K562 (cell line): Measurements from ENCODE around the gene PHF14. TPM values are rescaled to one million over a fixed set of nuclear protein-coding genes. Genes with fewer than 3 reads are reported as not detected.

ENCODE experiments used
- CEBPG ChIP-seq, 3 experiments: fragments of 200-800 bp in 1 of 3; sonication (Bioruptor generic) in 1 of 3; sonication (generic) in 1 of 3; formaldehyde crosslinking in 1 of 3; IDR thresholded peaks in 2 of 3; conservative IDR thresholded peaks in 1 of 3; 2 replicates each; pipeline versions ENCODE4 v1.6.1 to v1.8.0; 2016 to 2022; ENCODE audit warnings: missing compliant biosample characterization in 2 of 3, missing genetic modification characterization in 2 of 3, mild to moderate bottlenecking in 1 of 3, missing genetic modification reagents in 1 of 3
- E2F6 ChIP-seq, 2 experiments: IDR thresholded peaks; 2 replicates each; pipeline ENCODE4 v1.6.1; 2011; ENCODE audit warnings: borderline replicate concordance in 1 of 2, control low read depth in 1 of 2, low read depth in 1 of 2, low read length in 1 of 2, mild to moderate bottlenecking in 1 of 2, mixed read lengths in 1 of 2, moderate library complexity in 1 of 2; ENCODE audit not compliant: insufficient read depth in 1 of 2, insufficient read length in 1 of 2, poor library complexity in 1 of 2, severe bottlenecking in 1 of 2; ENCODE audit errors: extremely low read depth in 1 of 2
- ETV5 ChIP-seq: sonication (generic); formaldehyde crosslinking; IDR thresholded peaks from 2 replicates; pipeline ENCODE4 v1.4.0; 2020; ENCODE audit warnings: low read depth, mild to moderate bottlenecking, missing genetic modification reagents
- MLX ChIP-seq, 2 experiments: fragments of 450-650 bp in 1 of 2; sonication (generic) in 1 of 2; formaldehyde crosslinking; conservative IDR thresholded peaks; 2 replicates each; pipeline versions ENCODE4 v1.4.0 to v1.8.1; 2020 to 2022; ENCODE audit warnings: mild to moderate bottlenecking in 1 of 2, missing genetic modification reagents in 1 of 2
- MYC ChIP-seq, 2 experiments: fragments of 250-450 bp in 1 of 2; sonication (Bioruptor Pico) in 1 of 2; IDR thresholded peaks; 2 replicates each; pipeline versions ENCODE4 v1.5.1 to v1.6.1; 2012 to 2021; ENCODE audit warnings: low read depth in 2 of 2, borderline replicate concordance in 1 of 2, improper control_type of control experiment in 1 of 2, low read length in 1 of 2, mild to moderate bottlenecking in 1 of 2, moderate library complexity in 1 of 2
- NBN ChIP-seq: fragments of 450-650 bp; IDR thresholded peaks from 2 replicates; pipeline ENCODE4 v1.6.1; 2016; ENCODE audit warnings: low read depth, mild to moderate bottlenecking
- NR0B1 ChIP-seq: fragments of 450-650 bp; IDR thresholded peaks from one replicate; pipeline ENCODE4 v1.6.1; 2018; ENCODE audit warnings: mild to moderate bottlenecking, moderate library complexity; ENCODE audit not compliant: partially characterized antibody
- RREB1 ChIP-seq: fragments of 250-450 bp; sonication (Bioruptor Pico); IDR thresholded peaks from 2 replicates; pipeline ENCODE4 v1.4.0; 2020
- SFPQ ChIP-seq: fragments of 200-400 bp; formaldehyde crosslinking; IDR thresholded peaks from 2 replicates; pipeline ENCODE4 v1.6.1; 2017; ENCODE audit warnings: mild to moderate bottlenecking, low read depth, low read length, moderate library complexity
- TCFL5 ChIP-seq: fragments of 250-450 bp; sonication (Bioruptor Pico); conservative IDR thresholded peaks from 2 replicates; pipeline ENCODE4 v1.6.1; 2021; ENCODE audit warnings: mild to moderate bottlenecking, moderate library complexity, matching md5 sums
- ZNF583 ChIP-seq: fragments of 250-450 bp; sonication (Bioruptor Pico); IDR thresholded peaks from 2 replicates; pipeline ENCODE4 v1.4.0; 2020
- polyA plus RNA-seq, 8 experiments: library from polyadenylated mRNA; depleted of rRNA in 4 of 8; stranded (reverse) in 5 of 8; unstranded in 3 of 8; fragments of >200 nt; fragmentation: Nextera tagmentation in 2 of 8; fragmentation: Illumina TruSeq in 1 of 8; extraction: Ambion mirVana in 2 of 8; extraction: Trizol in 1 of 8; gene quantifications; 2 replicates each; pipeline versions ENCODE4 v1.2.1 to v1.2.3, GENCODE V29; 2011 to 2014; ENCODE audit warnings: inconsistent platforms in 1 of 8, missing spikeins in 1 of 8
- total RNA-seq, 7 experiments: library from RNA; depleted of rRNA in 6 of 7; stranded (reverse); fragments of >200 nt in 6 of 7; fragmentation: Illumina TruSeq in 2 of 7; extraction: Trizol in 2 of 7; gene quantifications; 2 replicates each; pipeline versions ENCODE4 v1.2.1 to v1.2.3, GENCODE V29; 2011 to 2021; ENCODE audit warnings: low replicate concordance in 1 of 7

Gene PHF14
- total and polyA plus RNA-seq, 9 of the 15 experiments (the other 6 are each of a cell fraction or from before 2014, with no cell fraction given), result 27.5 to 67.6 (median 41.4) TPM

- TF ChIP-seq NR0B1 (no peak), SFPQ (no peak), TCFL5 (CRISPR knock-in tag) (no peak), ZNF583 (CRISPR knock-in tag) (0 out of 2 replicates have a peak, but pooled peaks have one; percentile 58), NBN (0 out of 2 replicates have a peak, but pooled peaks have one; percentile 52), E2F6 (IDR thresholded peaks at IDR 0.05; ENCODE audit: borderline replicate concordance in 1 of 2, extremely low read depth in 1 of 2, insufficient read depth in 1 of 2, insufficient read length in 1 of 2, low read depth in 1 of 2, low read length in 1 of 2, poor library complexity in 1 of 2, severe bottlenecking in 1 of 2) (peak; percentile 72 to 79), RREB1 (CRISPR knock-in tag) (no peak), MLX (CRISPR knock-in tag; conservative IDR thresholded peaks at IDR 0.05) (no peak), MYC (IDR thresholded peaks at IDR 0.05; ENCODE audit: low read depth, low read length) (peak; percentile 93), MYC (CRISPR knock-in tag; IDR thresholded peaks at IDR 0.05; ENCODE audit: borderline replicate concordance, low read depth) (no peak), CEBPG (CRISPR knock-in tag; IDR thresholded peaks at IDR 0.05) (no peak), CEBPG (tag; conservative IDR thresholded peaks at IDR 0.05 in 1 of 2, IDR thresholded peaks at IDR 0.05 in 1 of 2) (no peak; a peak in 1 of 4 replicates), ETV5 (CRISPR knock-in tag) (peak; percentile 50; the same call in 1 of the 2 replicates)
Observed at GRCh38 chr7:10973061-10973941, at the start of gene PHF14 (continued).
